ENCODE results near the gene TLCD3A.
A peak's percentile ranks its signal among the peaks of the same experiment; 100 is the strongest.

TLCD3A gene

GRCh38 chr17:700504-701094 is 31.8 kb upstream of the TLCD3A start:
- peak overlapping the region; percentile 75 for H3K27ac ChIP-seq
- TF ChIP-seq CTCF (conservative IDR thresholded peaks at IDR 0.05): peak; percentile 80

- TF ChIP-seq CTCF (conservative IDR thresholded peaks at IDR 0.05): no peak
- peak overlapping the region; percentile 29 for H3K27ac ChIP-seq
These were observed 29.1 kb upstream of the TLCD3A start for GRCh38 chr17:703081-703875.

GRCh38 chr17:704111-704864 is 28.1 kb upstream of the TLCD3A start:
- TF ChIP-seq CTCF (conservative IDR thresholded peaks at IDR 0.05): no peak
- peak overlapping the region; percentile 29; the same call in 1 of the 2 replicates for H3K27ac ChIP-seq

- 0 out of 2 replicates have a peak overlapping the region, but pooled peaks have one; percentile 23 for H3K27ac ChIP-seq
- no peak for TF ChIP-seq CTCF (conservative IDR thresholded peaks at IDR 0.05)
These were observed 27.4 kb upstream of the TLCD3A start for GRCh38 chr17:705011-705410.

- TF ChIP-seq CTCF (conservative IDR thresholded peaks at IDR 0.05): no peak
- H3K27ac ChIP-seq: peak overlapping the region; percentile 23
These were observed 26.5 kb upstream of the TLCD3A start for GRCh38 chr17:705863-706262.

- TF ChIP-seq CTCF (conservative IDR thresholded peaks at IDR 0.05): no peak
- no peak overlapping the region for H3K27ac ChIP-seq
These were observed 24.3 kb upstream of the TLCD3A start for GRCh38 chr17:708132-708531.

- no peak for TF ChIP-seq CTCF (conservative IDR thresholded peaks at IDR 0.05)
- H3K27ac ChIP-seq: peak overlapping the region; percentile 97; the same call in 1 of the 2 replicates
These were observed 14.3 kb upstream of the TLCD3A start for GRCh38 chr17:718075-718474.
